ENCODE data around the gene TRIM75.
"Not testable (repeated sequence)": the region's sequence is repeated elsewhere in the genome, so short reads cannot be mapped to it uniquely, and the experiment has no call there.

Gene TRIM75

GRCh38 chr4:165053645-165054044 lies at the start of gene TRIM75:
Gene TRIM75, plus strand, starts transcription at chr4:165053866. Its CDS starts 5,282 bp downstream, at chr4:165059148.
- no peak for DNase-seq

DNA sequence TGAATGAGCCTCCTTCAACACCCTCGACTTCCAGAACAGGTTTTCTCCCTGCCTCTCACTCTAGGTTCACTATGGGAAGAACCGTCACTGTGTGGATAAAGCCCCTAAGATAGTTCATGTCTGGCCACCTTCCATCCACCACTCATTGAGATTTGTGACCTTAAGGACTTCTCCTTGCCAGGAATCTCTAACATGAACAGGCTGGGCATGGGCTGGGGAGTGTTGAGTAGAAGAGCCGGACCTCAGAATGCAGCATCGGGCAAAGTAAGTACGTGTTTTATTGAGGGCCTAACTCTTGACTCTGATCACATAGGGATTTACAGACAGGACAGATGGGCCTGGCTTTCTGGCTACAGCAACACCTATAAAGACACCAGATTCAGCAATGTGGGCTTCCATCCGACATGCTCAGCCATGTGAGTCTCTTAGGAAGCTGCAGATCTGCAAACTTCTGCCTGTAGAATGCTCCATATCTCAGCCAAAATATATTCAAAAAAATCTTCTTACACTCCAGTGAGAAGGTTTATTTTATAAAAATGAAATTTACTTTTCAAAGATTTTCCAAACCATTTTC lies 48.2 kb upstream of the TRIM75 start:
- DNase-seq, result no peak

- DNase-seq, result no peak
Measured at GRCh38 chr4:165006456-165006855, 47.2 kb upstream of the TRIM75 start.

DNA sequence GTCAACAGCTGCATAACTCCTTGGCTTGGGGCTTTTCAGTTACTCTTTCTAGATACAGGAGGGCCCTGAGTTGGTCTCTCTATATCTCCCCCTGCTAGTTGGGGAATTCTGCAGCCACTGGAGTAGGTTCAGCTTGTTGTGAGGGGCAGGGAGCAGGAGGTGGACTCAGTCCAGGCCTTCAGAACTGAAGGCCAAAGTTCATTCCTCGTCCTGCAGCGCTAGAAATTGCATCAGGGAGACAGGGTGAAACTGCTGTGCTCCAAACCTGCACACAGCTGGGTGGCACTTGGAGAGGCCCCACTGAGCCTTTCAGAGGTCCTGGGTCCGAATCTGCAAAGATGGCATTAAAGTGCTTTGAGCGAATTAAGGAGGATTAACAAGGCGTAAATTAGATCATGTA lies 46.8 kb upstream of the TRIM75 start:
- no peak for DNase-seq

GRCh38 chr4:165009493-165010227 lies 44.0 kb upstream of the TRIM75 start:
- DNase-seq, result no peak

DNA sequence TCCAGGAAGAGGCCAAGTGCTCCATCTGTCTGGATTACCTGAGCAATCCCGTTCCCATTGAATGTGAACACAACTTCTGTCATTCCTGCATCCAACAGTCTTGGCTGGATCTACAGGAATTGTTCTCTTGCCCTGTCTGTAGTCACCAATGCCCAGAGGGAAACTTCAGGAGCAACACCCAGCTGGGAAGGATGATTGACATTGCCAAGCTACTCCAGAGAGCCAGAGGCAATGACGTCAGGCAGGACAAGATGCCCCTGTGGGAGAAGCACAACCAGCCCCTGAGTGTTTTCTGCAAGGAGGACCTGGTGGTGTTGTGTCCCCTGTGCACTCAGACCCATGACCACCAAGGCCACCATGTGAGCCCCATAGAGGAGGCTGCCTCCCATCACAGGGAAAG lies 43.2 kb upstream of the TRIM75 start:
- no peak for DNase-seq

- DNase-seq, result no peak
Measured at GRCh38 chr4:165010991-165011390, 42.7 kb upstream of the TRIM75 start.

DNA sequence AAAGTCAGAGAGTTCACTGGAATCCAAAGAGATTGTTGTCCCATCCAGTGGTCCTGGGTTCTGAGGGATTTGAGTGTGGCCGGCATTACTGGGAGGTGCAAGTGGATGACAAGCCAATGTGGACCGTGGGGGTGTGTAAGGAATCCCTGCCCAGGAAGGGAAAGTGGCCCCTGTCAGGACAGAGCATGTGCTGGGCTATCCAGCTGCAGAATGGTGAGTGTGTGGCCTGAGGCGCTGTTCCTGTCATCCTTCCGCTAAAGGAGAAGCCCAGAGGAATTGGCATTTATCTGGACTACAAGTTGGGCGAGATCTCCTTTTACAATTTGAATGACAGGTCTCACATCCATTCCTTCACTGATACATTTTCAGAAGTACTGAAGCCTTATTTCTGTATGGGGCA lies 42.3 kb upstream of the TRIM75 start:
- DNase-seq, result no peak

GRCh38 chr4:165013691-165014090 lies 40.0 kb upstream of the TRIM75 start:
- DNase-seq, result no peak

- no peak for DNase-seq
Measured at GRCh38 chr4:165016971-165017370, 36.7 kb upstream of the TRIM75 start.

GRCh38 chr4:165019995-165020394 lies 33.7 kb upstream of the TRIM75 start:
- DNase-seq, result not testable (repeated sequence)

- DNase-seq, result not testable (repeated sequence)
Measured at GRCh38 chr4:165025782-165026181, 27.9 kb upstream of the TRIM75 start.

GRCh38 chr4:165027762-165028402 lies 25.8 kb upstream of the TRIM75 start:
- no peak for DNase-seq

- DNase-seq, result no peak
Measured at GRCh38 chr4:165031436-165032211, 22.0 kb upstream of the TRIM75 start, which contains the start of gene TRIM60. Gene TRIM60, plus strand, starts transcription at chr4:165031999. Its CDS starts 8,074 bp downstream, at chr4:165040073.

DNA sequence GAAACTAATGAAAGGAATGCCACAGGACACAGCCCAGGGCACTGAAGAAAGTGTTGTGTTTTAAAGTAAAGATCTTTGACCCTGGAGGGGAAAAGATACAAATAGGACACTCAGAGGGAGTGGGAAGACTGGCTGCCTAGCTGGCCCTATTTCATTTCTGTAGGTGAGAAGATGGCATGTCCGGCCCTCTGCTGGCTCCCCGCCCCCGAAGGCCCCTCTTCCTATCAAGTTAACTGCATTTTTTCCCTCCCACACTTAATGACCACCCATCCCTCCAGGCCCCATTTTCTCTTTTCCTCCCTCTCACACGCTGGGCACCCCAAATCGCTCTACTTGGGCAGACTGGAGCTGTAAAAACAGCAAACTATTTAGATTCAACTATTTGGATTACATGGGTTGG lies 5.5 kb upstream of the TRIM75 start:
- DNase-seq, result no peak

DNA sequence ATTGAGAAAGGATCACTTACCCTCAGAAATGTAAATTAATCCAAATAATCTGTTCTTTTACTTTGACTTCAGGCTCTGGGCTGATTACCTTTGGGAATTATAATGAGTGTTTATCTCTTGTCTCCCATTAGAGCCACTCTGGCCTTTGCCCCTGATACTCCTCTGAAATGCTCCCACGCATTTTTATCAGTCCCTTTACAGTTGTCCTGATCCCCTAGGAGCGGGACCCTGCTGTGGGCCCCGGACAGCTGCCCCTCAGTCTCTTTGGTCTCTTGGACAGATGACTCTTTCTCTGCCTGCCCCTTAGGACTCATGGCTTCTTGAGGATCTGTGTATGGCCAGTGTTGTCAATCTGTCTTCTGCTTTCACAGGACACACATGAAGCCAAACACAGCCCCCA lies 1.0 kb upstream of the TRIM75 start:
- no peak for DNase-seq

- no peak for DNase-seq
Measured at GRCh38 chr4:165055601-165056000, 1.9 kb downstream of the TRIM75 start.

DNA sequence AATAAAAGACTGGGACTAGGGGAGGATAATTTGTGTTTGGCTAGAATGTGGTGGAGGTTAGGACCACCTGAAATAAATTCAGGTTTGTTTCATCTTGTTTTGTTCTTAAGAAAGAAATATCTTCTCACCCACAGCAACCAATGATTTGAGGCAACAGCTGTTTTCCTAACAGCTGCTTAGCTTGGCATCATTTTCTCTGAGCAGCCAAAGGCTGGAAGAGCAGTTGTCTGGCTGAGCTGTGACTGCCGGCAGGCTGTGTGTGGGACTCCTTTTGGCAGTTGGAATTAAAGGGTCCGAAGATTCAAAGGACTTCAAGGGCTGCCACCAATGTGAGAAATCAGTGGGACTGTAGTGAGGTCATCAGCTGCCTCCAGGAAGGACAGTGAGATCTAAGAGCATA lies 5.0 kb downstream of the TRIM75 start:
- no peak for DNase-seq

- peak; percentile 44 for DNase-seq
Measured at GRCh38 chr4:165059386-165059785, 5.7 kb downstream of the TRIM75 start.

DNA sequence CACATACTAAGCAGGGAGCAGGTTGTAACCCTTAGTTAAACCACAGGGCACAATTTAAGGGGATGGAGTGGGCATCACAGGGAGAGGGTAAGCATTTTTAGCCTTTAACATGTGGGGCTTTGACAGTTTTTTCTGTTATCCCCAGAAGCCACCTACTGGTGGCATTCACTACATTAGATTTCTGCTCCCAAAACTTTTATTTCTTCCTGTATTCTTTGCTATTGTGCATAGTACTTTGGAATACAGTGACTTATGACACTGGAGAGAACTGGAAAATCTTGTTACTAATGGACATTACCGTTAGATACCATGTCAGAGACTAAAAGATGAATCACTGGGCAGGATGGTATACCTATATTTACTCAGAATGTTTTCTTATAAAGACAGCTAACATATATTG lies 7.3 kb downstream of the TRIM75 start:
- no peak for DNase-seq

DNA sequence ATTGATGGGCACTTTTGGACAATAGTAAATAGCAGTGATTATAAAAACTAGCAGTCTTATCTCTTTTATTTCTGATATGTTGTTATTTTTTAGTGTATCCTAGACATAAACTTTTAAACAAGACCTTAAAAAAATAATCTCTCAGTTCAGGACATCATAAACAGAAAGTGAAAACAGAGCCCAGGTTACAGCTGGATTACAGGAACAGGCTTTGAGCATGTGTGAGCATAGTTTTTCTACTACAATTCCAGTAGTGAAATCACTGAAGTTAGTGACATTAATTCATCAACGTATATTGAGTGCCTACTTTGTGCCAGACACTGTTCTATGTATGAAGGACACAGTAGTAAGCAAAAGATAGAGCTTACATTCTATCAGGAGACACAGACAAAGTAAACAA lies 16.9 kb downstream of the TRIM75 start:
- DNase-seq, result no peak

DNA sequence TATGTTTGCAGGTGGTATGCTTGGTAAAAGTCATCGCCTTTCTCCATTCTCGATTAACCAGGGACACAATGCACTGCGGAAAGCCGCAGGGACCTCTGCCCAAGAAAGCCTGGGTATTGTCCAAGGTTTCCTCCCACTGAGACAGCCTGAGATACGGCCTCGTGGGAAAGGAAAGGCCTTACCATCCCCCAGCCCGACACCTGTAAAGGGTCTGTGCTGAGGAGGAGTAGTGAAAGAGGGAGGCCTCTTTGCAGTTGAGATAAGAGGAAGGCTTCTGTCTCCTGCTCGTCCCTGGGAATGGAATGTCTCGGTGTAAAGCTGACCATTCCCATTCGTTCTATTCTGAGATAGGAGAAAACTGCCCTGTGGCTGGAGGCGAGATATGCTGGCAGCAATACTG lies 19.7 kb downstream of the TRIM75 start:
- DNase-seq, result not testable (repeated sequence)

DNA sequence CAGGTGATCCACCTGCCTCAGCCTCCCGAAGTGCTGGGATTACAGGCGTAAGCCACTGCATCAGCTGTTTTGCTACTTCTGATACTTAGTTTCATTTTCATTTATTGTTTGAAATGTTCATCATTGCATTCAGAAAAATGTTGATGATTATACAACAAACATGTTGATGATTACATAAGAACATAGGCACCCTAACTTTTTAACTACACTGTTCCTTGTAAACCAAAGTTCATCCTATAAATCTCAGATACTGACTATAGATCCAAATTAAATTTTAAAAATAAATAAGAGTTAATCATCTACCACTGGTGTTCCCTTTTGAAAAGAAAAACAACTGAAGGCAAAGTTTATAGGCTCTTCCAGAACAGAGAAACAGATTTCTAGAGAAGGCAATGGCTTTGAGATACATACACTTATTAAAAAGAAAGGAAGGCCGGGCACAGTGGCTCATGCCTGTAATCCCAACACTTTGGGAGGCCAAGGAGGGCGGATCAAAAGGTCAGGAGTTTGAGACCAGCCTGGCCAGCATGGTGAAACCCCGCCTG lies 23.4 kb downstream of the TRIM75 start:
- DNase-seq, result no peak

Data from DMS79 (cell line).